Endothelial cell of umbilical vein (primary cell): ENCODE results near the gene PTPRZ1. TPM values are rescaled to one million over a fixed set of nuclear protein-coding genes. Genes with fewer than 3 reads are reported as not detected.

Source experiments
- BruUV-seq: library from RNA; stranded (reverse); fragments of 400-500 nt; replicated peaks from 2 replicates; lab custom pipeline; 2021; lab: Mats Ljungman, UMichigan
- CTCF ChIA-PET: fragments of 300-600, 350-600 bp; sonication (Branson Sonifier 250); formaldehyde crosslinking; loops from one replicate; lab custom pipeline; 2021; ENCODE audit warnings: antibody characterized with exemption, inconsistent platforms; lab: Charles Lee
- POLR2A ChIA-PET: fragments of 300-600, 350-600 bp; sonication (Branson Sonifier 250); formaldehyde crosslinking; loops from one replicate; lab custom pipeline; 2021; ENCODE audit warnings: antibody characterized with exemption, inconsistent platforms; lab: Charles Lee
- DNase-seq: peaks from one replicate; pipeline ENCODE4 v3.0.0-alpha.2; 2011; ENCODE audit warnings: low read depth, low spot score
- FAIRE-seq: peaks from 2 replicates; lab custom pipeline; 2011; peaks lifted over from hg19 to GRCh38; lab: Jason Lieb, UNC
- H2AFZ ChIP-seq: 2 replicates; pipeline ENCODE4 v1.6.0; 2012; ENCODE audit warnings: low read depth, low read length, control low read depth, inconsistent platforms
- H3K27ac ChIP-seq: 2 replicates; pipeline ENCODE4 v1.5.1; 2011; ENCODE audit warnings: low read depth, mild to moderate bottlenecking, control low read depth, low read length, moderate library complexity; ENCODE audit not compliant: insufficient read depth
- H3K27me3 ChIP-seq, 2 experiments: 2 replicates each; pipeline versions ENCODE4 v1.6.0 to v1.6.1; 2011; ENCODE audit warnings: low read length in 2 of 2, mixed read lengths in 1 of 2; ENCODE audit not compliant: control insufficient read depth in 2 of 2, insufficient read depth in 2 of 2
- H3K36me3 ChIP-seq, 2 experiments: 2 replicates in 1 of 2; 3 replicates in 1 of 2; pipeline ENCODE4 v1.5.1; 2011; ENCODE audit warnings: low read length in 2 of 2, mild to moderate bottlenecking in 1 of 2, moderate library complexity in 1 of 2; ENCODE audit not compliant: control insufficient read depth in 2 of 2, insufficient read depth in 2 of 2; ENCODE audit errors: extremely low read depth in 1 of 2
- H3K4me1 ChIP-seq: 3 replicates; pipeline ENCODE4 v1.5.1; 2011; ENCODE audit warnings: mild to moderate bottlenecking, low read length; ENCODE audit not compliant: control insufficient read depth, insufficient read depth; ENCODE audit errors: extremely low read depth
- H3K4me2 ChIP-seq: 2 replicates; pipeline ENCODE4 v1.6.1; 2011; ENCODE audit warnings: low read length, control low read depth, mixed read lengths; ENCODE audit not compliant: insufficient read depth
- H3K4me3 ChIP-seq, 3 experiments: fragments of 200-600 bp in 1 of 3; sonication (generic), shearing (Covaris generic) in 1 of 3; replicated peaks in 1 of 3; 2 replicates each; pipeline ENCODE4 v1.5.1; 2011 to 2016; ENCODE audit warnings: control low read depth in 3 of 3, low read length in 3 of 3, mild to moderate bottlenecking in 2 of 3, inconsistent platforms in 1 of 3, low read depth in 1 of 3, moderate library complexity in 1 of 3; ENCODE audit not compliant: insufficient read depth in 1 of 3
- H3K79me2 ChIP-seq: 2 replicates; pipeline ENCODE4 v1.6.0; 2012; ENCODE audit warnings: low read length, inconsistent platforms; ENCODE audit not compliant: control insufficient read depth, insufficient read depth
- H3K9ac ChIP-seq: replicated peaks from 2 replicates; pipeline ENCODE3; 2011; ENCODE audit warnings: low read length, control low read depth; ENCODE audit not compliant: insufficient read depth; ENCODE audit errors: extremely low read depth
- H3K9me1 ChIP-seq: replicated peaks from 3 replicates; pipeline ENCODE4 v1.6.0; 2011; ENCODE audit warnings: mild to moderate bottlenecking, low read length; ENCODE audit not compliant: control insufficient read depth, insufficient read depth; ENCODE audit errors: extremely low read depth
- H3K9me3 ChIP-seq: replicated peaks from 2 replicates; pipeline ENCODE4 v1.5.1; 2012; ENCODE audit warnings: low read length, inconsistent platforms; ENCODE audit not compliant: control insufficient read depth, insufficient read depth
- H4K20me1 ChIP-seq: replicated peaks from 2 replicates; pipeline ENCODE3; 2011; ENCODE audit warnings: mild to moderate bottlenecking, low read length; ENCODE audit not compliant: control insufficient read depth, insufficient read depth; ENCODE audit errors: extremely low read depth
- EZH2 ChIP-seq: IDR thresholded peaks from 2 replicates; pipeline ENCODE4 v1.6.1; 2012; ENCODE audit warnings: borderline replicate concordance, low read depth, mild to moderate bottlenecking, moderate library complexity, low read length, inconsistent platforms; ENCODE audit not compliant: severe bottlenecking
- FOS ChIP-seq: IDR thresholded peaks from 2 replicates; pipeline ENCODE4 v1.6.1; 2011; ENCODE audit warnings: mild to moderate bottlenecking, low read length, moderate library complexity, borderline replicate concordance; ENCODE audit not compliant: insufficient read depth
- GATA2 ChIP-seq: IDR thresholded peaks from 2 replicates; pipeline ENCODE4 v1.7.0; 2011; ENCODE audit warnings: low read depth, mild to moderate bottlenecking, moderate library complexity, mixed read lengths, low read length; ENCODE audit not compliant: insufficient read length, insufficient read depth
- JUN ChIP-seq: IDR thresholded peaks from 2 replicates; pipeline ENCODE4 v1.6.1; 2011; ENCODE audit warnings: borderline replicate concordance, low read depth; ENCODE audit not compliant: insufficient read length, insufficient read depth
- MYC ChIP-seq: IDR thresholded peaks from one replicate; pipeline ENCODE4 v1.6.1; 2011; ENCODE audit warnings: mild to moderate bottlenecking, low read depth, low read length
- POLR2A ChIP-seq: IDR thresholded peaks from 2 replicates; pipeline ENCODE4 v1.6.1; 2012; ENCODE audit warnings: low read depth, mild to moderate bottlenecking, control low read depth, low read length
- POLR2AphosphoS5 ChIP-seq: IDR thresholded peaks from 2 replicates; pipeline ENCODE4 v1.6.1; 2012; ENCODE audit warnings: low read depth, mild to moderate bottlenecking, control low read depth, low read length, moderate library complexity; ENCODE audit not compliant: insufficient read depth
- dilution Hi-C: fragments of 300-500 bp; cut with MboI; formaldehyde crosslinking; loops from one replicate; pipeline ENCODE4 v1.15.0; 2019; ENCODE audit warnings: low sequenced_read_pairs; ENCODE audit not compliant: extremely low pct_ligation_motif_present
- intact Hi-C: fragments of 100-400 bp; cut with micrococcal nuclease; formaldehyde crosslinking; loops from one replicate; pipeline ENCODE4 v1.10.0; 2022
- polyA plus RNA-seq, 4 experiments: library from polyadenylated mRNA; depleted of rRNA in 3 of 4; stranded (reverse) in 3 of 4; unstranded in 1 of 4; fragments of >200 nt; gene quantifications; 2 replicates each; pipeline versions ENCODE4 v1.2.1 to v1.2.3, GENCODE V29; 2011 to 2012; ENCODE audit warnings: missing spikeins in 1 of 4
- total RNA-seq: library from RNA; stranded (reverse); gene quantifications from 2 replicates; pipeline ENCODE4 v1.2.3, GENCODE V29; 2021
- TF ChIP-seq, protein P1 (sequence below), 2 donors: IDR thresholded peaks; 1 replicate in 1 of 2; 2 replicates in 1 of 2; pipeline ENCODE4 v1.5.1; 2011; ENCODE audit warnings: low read length in 2 of 2, mild to moderate bottlenecking in 2 of 2, moderate library complexity in 2 of 2, control low read depth in 1 of 2, inconsistent platforms in 1 of 2, low read depth in 1 of 2; ENCODE audit not compliant: insufficient read depth in 1 of 2; ENCODE audit errors: extremely low read depth in 1 of 2
- TF ChIP-seq, protein P2 (sequence below): IDR thresholded peaks from 2 replicates; pipeline ENCODE4 v1.6.1; 2011; ENCODE audit not compliant: insufficient read depth, insufficient read length

The PTPRZ1 gene
- total and polyA plus RNA-seq, 2 donors (not counting 3 experiments of a cell fraction or from before 2014, with no cell fraction given), result 0.07 TPM; not detected in 1

DNA sequence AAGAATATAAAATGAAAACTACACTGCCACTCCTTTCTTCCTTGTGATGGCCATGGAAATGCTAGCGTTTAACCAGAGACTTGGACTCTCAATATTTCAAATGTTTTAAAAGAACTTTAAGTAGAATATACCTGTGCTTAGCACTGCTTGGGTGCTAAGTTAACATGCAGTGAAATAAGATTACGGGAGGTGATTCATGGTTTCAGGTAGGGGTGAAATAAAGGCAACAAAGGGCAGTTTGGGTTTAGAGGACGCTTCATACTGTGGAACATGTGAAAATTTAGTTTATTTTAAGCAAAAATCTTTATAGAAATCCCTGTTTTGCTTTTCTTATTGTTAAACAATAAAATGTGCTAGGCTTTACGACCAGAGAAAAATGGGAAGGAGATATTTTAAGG is 94.0 kb downstream of the PTPRZ1 start:
- Histone ChIP-seq H2AFZ (no peak overlapping the region), H3K4me1 (no peaks in the 10 kb centered on the region), H3K36me3 (no peaks in the 10 kb centered on the region), H3K9me3 (no peaks in the 10 kb centered on the region), H3K9ac (no peak overlapping the region), H3K27ac (no peak overlapping the region), H4K20me1 (no peaks in the 10 kb centered on the region), H3K79me2 (no peaks in the 10 kb centered on the region), H3K27me3 (peaks cover 0 to 2% of the 10 kb centered on the region in 2 experiments), H3K9me1 (no peaks in the 10 kb centered on the region), H3K4me3 (no peak overlapping the region), H3K4me2 (no peak overlapping the region)
- FAIRE-seq, result no peak
- TF ChIP-seq POLR2A (no peak), GATA2 (no peak), JUN (no peak), EZH2 (no peak), FOS (no peak), MYC (no peak), POLR2AphosphoS5 (no peak)
- TF ChIP-seq, protein P1, sequence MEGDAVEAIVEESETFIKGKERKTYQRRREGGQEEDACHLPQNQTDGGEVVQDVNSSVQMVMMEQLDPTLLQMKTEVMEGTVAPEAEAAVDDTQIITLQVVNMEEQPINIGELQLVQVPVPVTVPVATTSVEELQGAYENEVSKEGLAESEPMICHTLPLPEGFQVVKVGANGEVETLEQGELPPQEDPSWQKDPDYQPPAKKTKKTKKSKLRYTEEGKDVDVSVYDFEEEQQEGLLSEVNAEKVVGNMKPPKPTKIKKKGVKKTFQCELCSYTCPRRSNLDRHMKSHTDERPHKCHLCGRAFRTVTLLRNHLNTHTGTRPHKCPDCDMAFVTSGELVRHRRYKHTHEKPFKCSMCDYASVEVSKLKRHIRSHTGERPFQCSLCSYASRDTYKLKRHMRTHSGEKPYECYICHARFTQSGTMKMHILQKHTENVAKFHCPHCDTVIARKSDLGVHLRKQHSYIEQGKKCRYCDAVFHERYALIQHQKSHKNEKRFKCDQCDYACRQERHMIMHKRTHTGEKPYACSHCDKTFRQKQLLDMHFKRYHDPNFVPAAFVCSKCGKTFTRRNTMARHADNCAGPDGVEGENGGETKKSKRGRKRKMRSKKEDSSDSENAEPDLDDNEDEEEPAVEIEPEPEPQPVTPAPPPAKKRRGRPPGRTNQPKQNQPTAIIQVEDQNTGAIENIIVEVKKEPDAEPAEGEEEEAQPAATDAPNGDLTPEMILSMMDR (IDR thresholded peaks at IDR 0.05; ENCODE audit: extremely low read depth in 1 of 2, insufficient read depth in 1 of 2, low read depth in 1 of 2, low read length in 2 of 2), result no peak
- TF ChIP-seq, protein P2, sequence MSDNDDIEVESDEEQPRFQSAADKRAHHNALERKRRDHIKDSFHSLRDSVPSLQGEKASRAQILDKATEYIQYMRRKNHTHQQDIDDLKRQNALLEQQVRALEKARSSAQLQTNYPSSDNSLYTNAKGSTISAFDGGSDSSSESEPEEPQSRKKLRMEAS, result no peak
- POLR2A ChIA-PET, result no interaction called here
- DNase-seq, result no peak
- BruUV-seq, result no TSS peak
- dilution Hi-C loops, result no loop called here
- CTCF ChIA-PET, result no interaction called here
- intact Hi-C loops, result no loop called here
